GM23248 (cell line): Measurements from ENCODE around the gene PDSS2. TPM values are rescaled to one million over a fixed set of nuclear protein-coding genes. Genes with fewer than 3 reads are reported as not detected.

Experiments
- DNase-seq: peaks from one replicate; pipeline ENCODE4 v3.0.0-alpha.2; 2015
- H2AFZ ChIP-seq: fragments of 200-600 bp; sonication (generic); 2 replicates; pipeline ENCODE4 v1.6.1; 2016; ENCODE audit warnings: antibody characterized with exemption
- H3F3A ChIP-seq: fragments of 200-600 bp; sonication (generic); 2 replicates; pipeline ENCODE4 v1.6.1; 2016; ENCODE audit warnings: mild to moderate bottlenecking, antibody characterized with exemption, mixed run types; ENCODE audit not compliant: insufficient read depth
- H3K27ac ChIP-seq: fragments of 200-600 bp; sonication (generic); 2 replicates; pipeline ENCODE4 v1.5.1; 2016; ENCODE audit warnings: mild to moderate bottlenecking
- H3K27me3 ChIP-seq: fragments of 200-600 bp; sonication (generic); replicated peaks from 2 replicates; pipeline ENCODE4 v1.6.1; 2016; ENCODE audit warnings: mild to moderate bottlenecking; ENCODE audit not compliant: insufficient read depth
- H3K36me3 ChIP-seq: fragments of 200-600 bp; sonication (generic); 2 replicates; pipeline ENCODE4 v1.6.1; 2016; ENCODE audit warnings: low read depth, mild to moderate bottlenecking
- H3K4me1 ChIP-seq: fragments of 200-600 bp; sonication (generic); 2 replicates; pipeline ENCODE4 v1.6.1; 2016; ENCODE audit warnings: mild to moderate bottlenecking; ENCODE audit not compliant: insufficient read depth
- H3K4me2 ChIP-seq: fragments of 200-600 bp; sonication (generic); one replicate; pipeline ENCODE4 v1.6.1; 2016; ENCODE audit warnings: mild to moderate bottlenecking; ENCODE audit not compliant: unreplicated experiment
- H3K4me3 ChIP-seq: fragments of 200-600 bp; sonication (generic); 2 replicates; pipeline ENCODE4 v1.5.1; 2016; ENCODE audit warnings: mild to moderate bottlenecking
- H3K79me2 ChIP-seq: fragments of 200-600 bp; sonication (generic); 2 replicates; pipeline ENCODE4 v1.6.1; 2016; ENCODE audit warnings: mild to moderate bottlenecking; ENCODE audit not compliant: insufficient read depth
- H3K9ac ChIP-seq: fragments of 200-600 bp; sonication (generic); 2 replicates; pipeline ENCODE4 v1.6.1; 2016; ENCODE audit warnings: mild to moderate bottlenecking
- H3K9me2 ChIP-seq: fragments of 200-600 bp; sonication (generic); 2 replicates; pipeline ENCODE4 v1.6.1; 2016; ENCODE audit warnings: mixed run types, mild to moderate bottlenecking, moderate library complexity; ENCODE audit not compliant: insufficient read depth
- H3K9me3 ChIP-seq: fragments of 200-600 bp; sonication (generic); one replicate; pipeline ENCODE4 v1.6.1; 2017; ENCODE audit warnings: low read depth
- H4K20me1 ChIP-seq: fragments of 200-600 bp; sonication (generic); 2 replicates; pipeline ENCODE4 v1.6.0; 2016; ENCODE audit not compliant: insufficient read depth
- EZH2 ChIP-seq: fragments of 200-600 bp; sonication (generic); IDR thresholded peaks from 2 replicates; pipeline ENCODE4 v1.6.1; 2018; ENCODE audit warnings: antibody characterized with exemption, mild to moderate bottlenecking; ENCODE audit not compliant: insufficient read depth, poor library complexity, severe bottlenecking
- EZH2phosphoT487 ChIP-seq: fragments of 200-600 bp; sonication (generic); IDR thresholded peaks from 2 replicates; pipeline ENCODE4 v1.6.1; 2018; ENCODE audit warnings: antibody characterized with exemption, moderate library complexity, mild to moderate bottlenecking, low read depth; ENCODE audit not compliant: insufficient read depth
- WGBS, 2 experiments: methylation state at CpG; one replicate each; pipeline ENCODE4 v1.1.6; 2015 to 2017; ENCODE audit warnings: low lambda C conversion rate in 2 of 2, low coverage in 1 of 2; ENCODE audit errors: missing lambda C conversion rate in 2 of 2; 5-methylcytosine and 5-hydroxymethylcytosine counted together
- in situ Hi-C: fragments of 300-500 bp; cut with MboI; formaldehyde crosslinking; loops from 2 replicates; pipeline ENCODE4 v1.15.0; 2020
- polyA plus RNA-seq: library from polyadenylated mRNA; unstranded; fragments of >200 nt; fragmentation: Nextera tagmentation; extraction: Ambion mirVana; gene quantifications from 2 replicates; pipeline ENCODE4 v1.2.1, GENCODE V29; 2016
- total RNA-seq: library from RNA; depleted of rRNA; stranded (reverse); fragments of >200 nt; shearing (Covaris generic); gene quantifications from 2 replicates; pipeline ENCODE4 v1.2.3, GENCODE V29; 2014

PDSS2 gene
- total and polyA plus RNA-seq, 2 experiments from 2014 or later: 9.9 to 10.3 TPM

- no peaks in the 10 kb centered on the region for H3K9me3 ChIP-seq
- no peak overlapping the region for H2AFZ ChIP-seq
- no peaks in the 10 kb centered on the region for H3K36me3 ChIP-seq
- H3K4me1 ChIP-seq: no peaks in the 10 kb centered on the region
- TF ChIP-seq EZH2phosphoT487 (no peak), EZH2 (no peak)
- H3K4me2 ChIP-seq: no peak overlapping the region
- no peaks in the 10 kb centered on the region for H3K79me2 ChIP-seq
- no peak overlapping the region for H3K27ac ChIP-seq
- no peaks in the 10 kb centered on the region for H3K27me3 ChIP-seq
- in situ Hi-C loops: no loop called here
- H3K9ac ChIP-seq: no peak overlapping the region
- H3K9me2 ChIP-seq: no peaks in the 10 kb centered on the region
- H3F3A ChIP-seq: no peaks in the 10 kb centered on the region
- DNase-seq: no peak
- H4K20me1 ChIP-seq: no peaks in the 10 kb centered on the region
- WGBS, 2 experiments: 50% methylated on average over 2 of the region's 2 CpGs
- no peak overlapping the region for H3K4me3 ChIP-seq
Measured at GRCh38 chr6:107218142-107218541, 241.2 kb downstream of the PDSS2 start.

GRCh38 chr6:107217248-107217647 is 242.1 kb downstream of the PDSS2 start:
- Histone ChIP-seq H3K36me3 (no peaks in the 10 kb centered on the region), H2AFZ (no peak overlapping the region), H3F3A (no peaks in the 10 kb centered on the region), H3K4me1 (no peaks in the 10 kb centered on the region; the same call in 1 of the 2 replicates), H3K4me2 (no peak overlapping the region), H3K9me3 (no peaks in the 10 kb centered on the region), H3K4me3 (no peak overlapping the region), H3K27me3 (no peaks in the 10 kb centered on the region), H3K79me2 (no peaks in the 10 kb centered on the region), H4K20me1 (no peaks in the 10 kb centered on the region), H3K27ac (no peak overlapping the region), H3K9ac (no peak overlapping the region), H3K9me2 (no peaks in the 10 kb centered on the region)
- in situ Hi-C loops: no loop called here
- DNase-seq: no peak
- TF ChIP-seq EZH2 (no peak), EZH2phosphoT487 (no peak)

DNA sequence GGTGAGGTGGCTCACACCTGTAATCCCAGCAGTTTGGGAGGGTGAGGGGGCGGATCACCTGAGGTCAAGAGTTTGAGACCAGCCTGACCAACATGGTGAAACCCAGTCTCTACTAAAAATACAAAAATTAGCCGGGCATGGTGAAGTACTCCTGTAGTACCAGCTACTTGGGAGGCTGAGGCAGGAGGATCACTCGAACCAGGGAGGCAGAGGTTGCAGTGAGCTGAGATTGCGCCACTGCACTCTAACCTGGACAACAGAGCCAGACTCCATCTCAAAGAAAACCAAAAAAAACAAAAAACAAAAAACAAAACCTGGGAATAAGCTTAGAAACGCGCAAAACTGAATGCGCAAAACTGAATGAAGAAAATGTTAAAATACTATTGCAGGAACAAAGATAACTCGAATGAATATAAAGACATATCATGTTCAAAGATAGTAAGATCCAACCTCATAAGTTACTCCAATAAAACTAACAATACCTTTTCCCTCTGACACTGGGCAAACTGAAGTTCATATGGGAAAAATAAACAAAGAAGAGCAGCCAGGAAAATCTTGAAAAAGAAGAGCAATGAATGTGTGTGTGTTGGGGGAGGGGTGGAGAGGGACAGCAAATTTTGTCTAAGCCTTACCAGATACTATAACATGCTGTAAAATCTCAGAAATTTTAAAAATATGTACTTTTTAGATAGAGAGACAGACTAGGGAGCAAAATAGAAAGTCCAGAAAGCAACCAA is 243.0 kb downstream of the PDSS2 start:
- Histone ChIP-seq H2AFZ (no peak overlapping the region), H3F3A (no peaks in the 10 kb centered on the region), H3K9me3 (no peaks in the 10 kb centered on the region), H3K4me1 (peaks cover 6% of the 10 kb centered on the region; the same call in 1 of the 2 replicates), H3K36me3 (no peaks in the 10 kb centered on the region), H3K27me3 (no peaks in the 10 kb centered on the region), H3K9ac (no peak overlapping the region), H4K20me1 (no peaks in the 10 kb centered on the region), H3K4me3 (no peak overlapping the region), H3K79me2 (no peaks in the 10 kb centered on the region), H3K9me2 (no peaks in the 10 kb centered on the region), H3K27ac (no peak overlapping the region), H3K4me2 (no peak overlapping the region)
- in situ Hi-C loops: no loop called here
- 84 to 86% methylated on average over 8 of the region's 8 CpGs for WGBS, 2 experiments
- TF ChIP-seq EZH2phosphoT487 (no peak), EZH2 (no peak)
- DNase-seq: no peak

DNA sequence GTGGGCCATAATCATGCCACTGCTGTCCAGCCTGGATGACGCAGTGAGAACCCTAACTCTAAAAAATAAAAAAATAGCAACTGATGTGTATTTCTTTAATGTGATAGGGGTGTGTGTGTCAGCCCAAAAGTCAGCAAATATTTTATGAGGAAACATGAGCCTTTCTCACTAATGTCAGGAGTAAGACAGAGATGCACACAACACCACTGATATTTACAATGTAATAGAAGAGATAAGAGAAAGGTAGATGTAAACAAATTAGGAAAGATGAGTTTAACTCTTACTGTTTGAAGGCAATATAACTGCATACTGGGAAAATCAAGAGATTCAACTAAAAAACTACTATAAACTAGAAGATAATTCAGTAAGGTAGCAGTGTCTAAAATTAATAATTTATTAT is 244.0 kb downstream of the PDSS2 start:
- no peak for TF ChIP-seq EZH2
- no peak for TF ChIP-seq EZH2phosphoT487
- Histone ChIP-seq H3K4me3 (no peak overlapping the region), H3K4me2 (no peak overlapping the region), H3K27me3 (no peaks in the 10 kb centered on the region), H3K27ac (no peak overlapping the region), H3K9ac (no peak overlapping the region), H3K9me3 (no peaks in the 10 kb centered on the region), H3K36me3 (no peaks in the 10 kb centered on the region), H3K4me1 (peaks cover 6% of the 10 kb centered on the region; the same call in 1 of the 2 replicates), H3F3A (no peaks in the 10 kb centered on the region), H3K9me2 (no peaks in the 10 kb centered on the region), H3K79me2 (no peaks in the 10 kb centered on the region), H2AFZ (no peak overlapping the region), H4K20me1 (no peaks in the 10 kb centered on the region)
- WGBS, 2 experiments: 97 to 100% methylated on average over 1 of the region's 1 CpG
- no peak for DNase-seq
- in situ Hi-C loops: no loop called here

DNA sequence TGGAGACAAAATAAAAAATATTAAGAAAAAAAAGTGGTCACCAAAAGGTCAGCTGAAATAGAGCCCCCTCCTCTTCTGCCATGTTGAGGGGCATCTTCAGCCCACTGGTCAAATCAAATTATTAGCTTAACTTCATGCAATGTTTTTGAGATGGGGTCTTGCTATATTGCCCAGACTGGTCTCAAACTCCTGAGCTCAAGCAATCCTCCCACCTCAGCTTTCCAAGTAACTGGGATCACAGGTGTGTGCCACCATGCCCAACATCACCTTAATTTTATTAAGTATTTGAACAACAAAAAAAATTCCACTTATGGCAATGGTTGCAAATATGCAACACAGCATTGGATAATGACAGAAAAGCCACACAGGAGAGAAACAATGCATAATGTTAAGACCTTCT is 244.7 kb downstream of the PDSS2 start:
- no peak overlapping the region for H3K4me3 ChIP-seq
- DNase-seq: no peak
- TF ChIP-seq EZH2: no peak
- TF ChIP-seq EZH2phosphoT487: no peak
- no peaks in the 10 kb centered on the region for H3K27me3 ChIP-seq
- no peak overlapping the region for H3K4me2 ChIP-seq
- H3K79me2 ChIP-seq: no peaks in the 10 kb centered on the region
- no peak overlapping the region for H3K27ac ChIP-seq
- no peak overlapping the region for H3K9ac ChIP-seq
- no peaks in the 10 kb centered on the region for H3K9me3 ChIP-seq
- H3K4me1 ChIP-seq: peaks cover 6% of the 10 kb centered on the region; the same call in 1 of the 2 replicates
- in situ Hi-C loops: no loop called here
- no peaks in the 10 kb centered on the region for H4K20me1 ChIP-seq
- no peaks in the 10 kb centered on the region for H3F3A ChIP-seq
- no peak overlapping the region for H2AFZ ChIP-seq
- H3K9me2 ChIP-seq: no peaks in the 10 kb centered on the region
- H3K36me3 ChIP-seq: no peaks in the 10 kb centered on the region
